Brain microvascular endothelial cell (primary cell): ENCODE measurements around the gene FAM135A.
"Not testable (repeated sequence)": the region's sequence is repeated elsewhere in the genome, so short reads cannot be mapped to it uniquely, and the experiment has no call there.

Source experiments
- DNase-seq: peaks from one replicate; pipeline ENCODE4 v3.0.0-alpha.2; 2020
- H3K27ac ChIP-seq: fragments of 250-450 bp; sonication (Bioruptor Pico); 2 replicates; pipeline ENCODE4 v1.5.1; 2020; ENCODE audit warnings: mild to moderate bottlenecking, moderate library complexity
- H3K27me3 ChIP-seq: fragments of 250-450 bp; sonication (Bioruptor Pico); replicated peaks from 2 replicates; pipeline ENCODE4 v1.5.1; 2020; ENCODE audit warnings: mild to moderate bottlenecking
- H3K36me3 ChIP-seq: fragments of 250-450 bp; sonication (Bioruptor Pico); replicated peaks from 2 replicates; pipeline ENCODE4 v1.5.1; 2020; ENCODE audit warnings: mild to moderate bottlenecking
- H3K4me3 ChIP-seq: 2 replicates; pipeline ENCODE4 v1.5.1; 2011; ENCODE audit warnings: low read depth, mild to moderate bottlenecking, control low read depth, low read length, moderate library complexity
- in situ Hi-C: cut with HindIII; loops from 2 replicates; pipeline ENCODE4 v1.10.0; 2017; ENCODE audit warnings: low sequenced_read_pairs, low pct_ligation_motif_present
- TF ChIP-seq, protein P1 (sequence below): IDR thresholded peaks from 2 replicates; pipeline ENCODE4 v1.5.1; 2011; ENCODE audit warnings: low read depth, mild to moderate bottlenecking, moderate library complexity, low read length, control low read depth, inconsistent platforms; ENCODE audit errors: missing control alignments

Gene FAM135A

DNA sequence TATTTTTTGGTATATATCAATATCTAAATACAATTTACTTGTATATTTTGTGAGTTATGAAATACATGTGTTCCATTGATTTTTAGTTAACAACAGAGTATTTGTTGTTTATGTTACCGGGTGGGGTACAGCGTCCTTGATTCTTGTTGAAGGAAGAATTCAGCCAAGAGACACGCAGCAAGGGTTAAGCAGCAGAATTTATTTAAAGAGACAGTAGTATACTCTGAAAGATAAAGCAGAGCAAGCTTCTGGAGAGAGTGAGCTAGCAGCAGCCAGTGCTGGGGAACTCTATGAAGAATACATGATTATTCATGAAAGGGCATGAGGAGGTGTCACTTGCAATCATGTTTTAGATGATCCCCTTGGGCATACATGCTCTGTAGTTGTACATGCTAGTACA lies 76.1 kb downstream of the FAM135A start:
- Histone ChIP-seq H3K36me3 (no peaks in the 10 kb centered on the region), H3K4me3 (no peak overlapping the region), H3K27me3 (no peaks in the 10 kb centered on the region), H3K27ac (no peak overlapping the region)
- no peak for DNase-seq
- TF ChIP-seq, protein P1, sequence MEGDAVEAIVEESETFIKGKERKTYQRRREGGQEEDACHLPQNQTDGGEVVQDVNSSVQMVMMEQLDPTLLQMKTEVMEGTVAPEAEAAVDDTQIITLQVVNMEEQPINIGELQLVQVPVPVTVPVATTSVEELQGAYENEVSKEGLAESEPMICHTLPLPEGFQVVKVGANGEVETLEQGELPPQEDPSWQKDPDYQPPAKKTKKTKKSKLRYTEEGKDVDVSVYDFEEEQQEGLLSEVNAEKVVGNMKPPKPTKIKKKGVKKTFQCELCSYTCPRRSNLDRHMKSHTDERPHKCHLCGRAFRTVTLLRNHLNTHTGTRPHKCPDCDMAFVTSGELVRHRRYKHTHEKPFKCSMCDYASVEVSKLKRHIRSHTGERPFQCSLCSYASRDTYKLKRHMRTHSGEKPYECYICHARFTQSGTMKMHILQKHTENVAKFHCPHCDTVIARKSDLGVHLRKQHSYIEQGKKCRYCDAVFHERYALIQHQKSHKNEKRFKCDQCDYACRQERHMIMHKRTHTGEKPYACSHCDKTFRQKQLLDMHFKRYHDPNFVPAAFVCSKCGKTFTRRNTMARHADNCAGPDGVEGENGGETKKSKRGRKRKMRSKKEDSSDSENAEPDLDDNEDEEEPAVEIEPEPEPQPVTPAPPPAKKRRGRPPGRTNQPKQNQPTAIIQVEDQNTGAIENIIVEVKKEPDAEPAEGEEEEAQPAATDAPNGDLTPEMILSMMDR, result no peak
- in situ Hi-C loops, result no loop called here

DNA sequence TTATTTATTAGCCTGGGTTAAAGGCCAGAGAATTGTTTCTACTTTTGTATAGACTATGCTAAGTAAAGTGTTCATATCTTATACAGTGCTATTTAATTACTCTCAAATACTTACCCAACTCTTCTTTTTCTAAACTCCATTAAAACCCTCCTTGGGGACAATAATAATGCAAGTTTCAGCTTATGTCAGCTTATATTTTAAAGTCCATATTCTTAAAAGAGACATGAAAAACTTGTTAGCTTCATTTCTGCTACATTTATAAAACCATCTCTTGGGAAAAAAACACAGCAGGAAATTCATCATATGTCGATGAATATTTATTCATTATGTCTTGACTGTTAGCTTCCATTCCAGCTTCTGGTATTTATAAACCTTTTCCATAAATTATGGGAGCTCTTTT lies 81.5 kb downstream of the FAM135A start:
- no peak for DNase-seq
- TF ChIP-seq, protein P1, result no peak
- H3K4me3 ChIP-seq, result no peak overlapping the region
- no peaks in the 10 kb centered on the region for H3K27me3 ChIP-seq
- no peaks in the 10 kb centered on the region for H3K36me3 ChIP-seq
- H3K27ac ChIP-seq, result no peak overlapping the region
- in situ Hi-C loops, result no loop called here

DNA sequence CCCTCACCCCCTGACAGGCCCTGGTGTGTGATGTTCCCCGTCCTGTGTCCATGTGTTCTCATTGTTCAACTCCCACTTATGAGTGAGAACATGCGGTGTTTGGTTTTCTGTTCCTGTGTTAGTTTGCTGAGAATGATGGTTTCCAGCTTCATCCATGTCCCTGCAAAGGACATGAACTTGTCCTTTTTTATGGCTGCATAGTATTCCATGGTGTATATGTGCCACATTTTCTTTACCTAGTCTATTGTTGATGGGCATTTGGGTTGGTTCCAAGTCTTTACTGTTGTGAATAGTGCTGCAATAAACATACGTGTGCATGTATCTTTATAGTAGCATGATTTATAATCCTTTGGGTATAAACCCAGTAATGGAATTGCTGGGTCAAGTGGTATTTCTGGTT lies 82.5 kb downstream of the FAM135A start:
- H3K4me3 ChIP-seq, DNase-seq, H3K36me3 ChIP-seq, H3K27me3 ChIP-seq, H3K27ac ChIP-seq, in situ Hi-C loops: not testable (repeated sequence)

DNA sequence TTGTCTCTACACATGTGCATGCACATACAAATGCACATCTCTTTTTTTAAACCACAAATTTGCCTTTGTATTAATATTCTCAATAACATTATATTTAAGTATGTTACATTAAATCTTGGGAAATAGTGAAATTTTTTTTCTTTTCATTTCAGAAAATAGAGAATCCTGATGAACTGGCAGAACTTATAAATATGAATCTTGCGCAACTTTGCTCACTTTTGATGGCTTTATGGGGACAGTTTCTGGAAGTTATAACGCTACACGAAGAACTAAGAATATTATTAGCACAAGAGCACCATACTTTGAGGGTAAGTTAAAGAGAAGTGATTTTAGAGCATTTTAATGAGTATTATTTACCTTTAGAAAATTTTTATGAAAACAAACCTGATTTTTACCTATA lies 89.2 kb downstream of the FAM135A start:
- TF ChIP-seq, protein P1, result no peak
- no peak overlapping the region for H3K27ac ChIP-seq
- H3K4me3 ChIP-seq, result no peak overlapping the region
- in situ Hi-C loops, result no loop called here
- H3K36me3 ChIP-seq, result no peaks in the 10 kb centered on the region
- no peaks in the 10 kb centered on the region for H3K27me3 ChIP-seq
- DNase-seq, result no peak

DNA sequence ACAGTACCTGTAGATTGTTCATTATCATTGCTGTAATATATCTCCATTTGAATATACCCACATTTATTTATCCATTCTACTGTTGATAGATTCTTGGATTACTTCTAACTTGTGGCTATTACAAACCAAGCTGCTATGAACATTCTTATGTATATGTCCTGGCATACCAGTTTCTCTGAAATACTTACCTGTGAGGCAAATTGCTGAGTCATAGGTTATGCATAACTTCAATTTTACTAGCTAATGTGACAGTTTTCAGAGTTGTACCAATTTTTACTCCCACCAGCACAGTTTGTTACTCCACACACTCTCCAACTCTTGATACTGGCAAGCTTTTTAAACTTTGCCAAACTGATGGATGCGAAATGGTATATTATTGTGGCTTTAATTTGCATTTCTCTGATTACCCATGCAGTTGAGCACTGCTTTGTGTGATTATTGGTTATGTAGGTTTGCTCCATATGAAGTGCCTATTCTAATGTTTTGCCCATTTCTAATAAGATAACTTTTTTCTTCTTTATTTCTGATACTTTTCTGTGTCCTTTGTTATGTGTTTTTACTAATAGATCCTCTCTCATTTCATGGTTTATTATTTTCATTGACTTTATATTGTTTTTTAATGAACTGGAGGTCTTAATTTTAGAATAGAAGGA lies 90.6 kb downstream of the FAM135A start:
- no peaks in the 10 kb centered on the region for H3K27me3 ChIP-seq
- H3K4me3 ChIP-seq, result no peak overlapping the region
- TF ChIP-seq, protein P1, result no peak
- no peak for DNase-seq
- H3K36me3 ChIP-seq, result no peaks in the 10 kb centered on the region
- in situ Hi-C loops, result no loop called here
- H3K27ac ChIP-seq, result no peak overlapping the region

DNA sequence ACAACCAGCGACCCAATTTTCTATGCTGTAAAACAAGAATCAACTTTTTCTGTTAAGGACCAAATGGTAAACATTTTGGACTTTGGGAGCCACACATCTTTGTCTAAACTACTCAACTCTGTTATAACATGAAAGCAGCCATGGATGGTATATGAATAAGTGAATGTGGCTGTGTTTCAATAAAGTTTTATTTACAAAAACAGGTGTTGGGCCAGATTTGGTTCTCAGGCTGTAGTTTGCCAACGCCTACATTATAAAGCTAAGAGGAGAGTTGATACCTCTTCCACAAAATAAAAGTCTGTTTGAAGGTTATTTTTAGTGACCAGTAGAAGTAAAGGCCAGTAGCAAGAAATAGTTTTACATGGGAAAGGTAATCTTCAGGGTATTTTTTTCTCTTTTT lies 93.0 kb downstream of the FAM135A start:
- H3K27me3 ChIP-seq, result no peaks in the 10 kb centered on the region
- TF ChIP-seq, protein P1, result no peak
- no peak overlapping the region for H3K27ac ChIP-seq
- DNase-seq, result no peak
- in situ Hi-C loops, result no loop called here
- no peaks in the 10 kb centered on the region for H3K36me3 ChIP-seq
- H3K4me3 ChIP-seq, result no peak overlapping the region
